Stomach (tissue), 9 donors: ENCODE measurements around the gene PODXL2. TPM values are rescaled to one million over a fixed set of nuclear protein-coding genes. Genes with fewer than 3 reads are reported as not detected.
A peak's percentile ranks its signal among the peaks of the same experiment; 100 is the strongest.

Experiments
- DNase-seq, 2 donors: peaks; one replicate each; pipeline versions ENCODE4 v3.0.0 to v3.0.0-alpha.2; 2013 to 2019
- H3K27ac ChIP-seq, 5 donors: fragments of 200-600 bp in 4 of 5; sonication (generic) in 4 of 5; one replicate each; pipeline ENCODE4 v1.5.1; 2013 to 2019; ENCODE audit warnings: mild to moderate bottlenecking in 1 of 5, moderate library complexity in 1 of 5
- H3K27me3 ChIP-seq, 3 donors: fragments of 200-600 bp; sonication (generic); one replicate each; pipeline ENCODE4 v1.5.1; 2017 to 2019; ENCODE audit warnings: mixed run types in 1 of 3
- H3K36me3 ChIP-seq, 4 donors: fragments of 200-600 bp; sonication (generic); 1 replicate in 3 of 4; 2 replicates in 1 of 4; pipeline ENCODE4 v1.5.1; 2016 to 2019
- H3K4me1 ChIP-seq, 4 donors: fragments of 200-600 bp; sonication (generic); one replicate each; pipeline ENCODE4 v1.5.1; 2016 to 2019
- H3K4me3 ChIP-seq, 4 donors: fragments of 200-600 bp; sonication (generic) in 3 of 4; one replicate each; pipeline ENCODE4 v1.5.1; 2016 to 2019; ENCODE audit warnings: mild to moderate bottlenecking in 1 of 4
- H3K9me3 ChIP-seq, 4 donors: fragments of 200-600 bp; sonication (generic); one replicate each; pipeline ENCODE4 v1.5.1; 2016 to 2019
- CTCF ChIP-seq, 7 experiments: fragments of 450-650 bp in 4 of 7; fragments of 200-600 bp in 3 of 7; sonication (generic) in 3 of 7; IDR thresholded peaks; one replicate each; pipeline ENCODE4 v1.5.1; 2016 to 2019; ENCODE audit warnings: antibody characterized with exemption in 7 of 7, control low read depth in 2 of 7, mild to moderate bottlenecking in 1 of 7
- EP300 ChIP-seq: sonication (generic); formaldehyde crosslinking; IDR thresholded peaks from one replicate; pipeline ENCODE4 v1.6.1; 2017; ENCODE audit warnings: antibody characterized with exemption
- POLR2A ChIP-seq, 4 donors: fragments of 450-650 bp; IDR thresholded peaks; one replicate each; pipeline ENCODE4 v1.6.1; 2016; ENCODE audit warnings: antibody characterized with exemption in 4 of 4, control low read depth in 2 of 4, mild to moderate bottlenecking in 1 of 4, moderate library complexity in 1 of 4
- POLR2AphosphoS5 ChIP-seq, 3 donors: sonication (generic); formaldehyde crosslinking; IDR thresholded peaks; one replicate each; pipeline ENCODE4 v1.6.1; 2016; ENCODE audit warnings: antibody characterized with exemption in 3 of 3
- WGBS, 5 donors: extraction: QIAGEN DNeasy Blood & Tissue Kit in 3 of 5; methylation state at CpG; one replicate each; pipeline versions ENCODE4 v1.1.5 to v1.1.7; 2013 to 2018; 5-methylcytosine and 5-hydroxymethylcytosine counted together
- intact Hi-C: fragments of 100-400 bp; cut with DNase I; formaldehyde crosslinking; loops from one replicate; pipeline ENCODE4 v1.15.1; 2023; ENCODE audit warnings: low total_unique reads
- polyA plus RNA-seq, 3 donors: library from polyadenylated mRNA; stranded (reverse); fragments of 200-250 nt; gene quantifications; one replicate each; pipeline ENCODE4 v1.2.3, GENCODE V29; 2013
- total RNA-seq, 5 donors: library from RNA; depleted of rRNA; stranded (reverse); fragments of >200 nt; gene quantifications; one replicate each; pipeline versions ENCODE4 v1.1.0 to v1.2.3, GENCODE V29; 2014 to 2016
- donor health status: healthy with polysubstance abuse.
- donor health status: Bipolar disorder and iron deficiency.
- donor health status: healthy.

PODXL2 gene
- total and polyA plus RNA-seq, 8 donors = 5.3 to 50.9 (median 12.1) TPM

DNA sequence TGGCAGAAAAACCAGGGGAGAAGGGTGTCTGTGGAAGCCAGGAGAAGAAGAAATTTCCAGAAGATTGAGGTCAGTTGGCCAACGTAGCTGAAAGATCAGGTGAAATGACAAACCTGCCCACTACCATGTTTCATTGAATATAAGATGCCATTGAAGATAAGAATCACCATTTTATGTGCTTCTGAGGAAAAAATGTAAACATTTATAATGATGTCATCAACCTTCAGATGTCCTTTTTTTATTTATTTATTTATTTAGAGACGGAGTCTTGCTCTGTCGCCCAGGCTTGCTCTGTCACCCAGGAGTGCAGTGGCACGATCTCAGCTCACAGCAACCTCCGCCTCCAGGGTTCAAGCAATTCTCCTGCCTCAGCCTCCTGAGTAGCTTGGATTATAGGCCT lies 4.9 kb upstream of the PODXL2 start:
- Histone ChIP-seq H3K9me3 (no peaks in the 10 kb centered on the region), H3K27me3 (peaks cover 0 to 4% (median 0%) of the 10 kb centered on the region in 3 donors), H3K36me3 (peaks cover 13 to 32% (median 29%) of the 10 kb centered on the region in 4 donors), H3K4me1 (peaks cover 0 to 6% (median 0%) of the 10 kb centered on the region in 4 donors), H3K4me3 (no peak overlapping the region), H3K27ac (no peak overlapping the region)
- intact Hi-C loops = no loop called here
- TF ChIP-seq EP300 = no peak
- TF ChIP-seq POLR2AphosphoS5 (IDR thresholded peaks at IDR 0.05) = no peak
- no peak for TF ChIP-seq CTCF (IDR thresholded peaks at IDR 0.05)
- WGBS, 5 donors = 75 to 91% (median 87%) methylated on average over 5 of the region's 5 CpGs
- DNase-seq = no peak

DNA sequence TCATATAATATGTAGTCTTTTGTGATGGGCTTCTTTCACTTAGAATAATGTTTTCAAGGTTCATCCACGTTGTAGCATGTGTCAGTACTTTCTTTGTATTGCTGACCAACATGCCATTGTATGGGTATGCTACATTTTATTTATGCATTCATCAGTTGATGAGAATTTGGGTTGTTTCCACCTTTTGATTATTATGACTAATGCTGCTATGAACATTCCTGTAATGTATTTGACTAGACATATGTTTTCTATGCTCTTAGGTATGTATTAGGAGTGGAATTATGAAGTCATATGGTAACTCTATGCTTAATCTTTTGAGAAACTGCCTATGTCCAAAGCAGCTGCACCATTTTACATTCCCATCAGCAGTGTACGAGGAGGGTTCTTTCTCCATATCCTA lies 3.2 kb upstream of the PODXL2 start:
- peaks cover 13 to 21% (median 15%) of the 10 kb centered on the region in 4 donors for H3K4me1 ChIP-seq
- H3K27me3 ChIP-seq = peaks cover 0 to 20% (median 0%) of the 10 kb centered on the region in 3 donors
- no peak overlapping the region for H3K27ac ChIP-seq
- 42 to 53% (median 49%) methylated on average over 2 of the region's 2 CpGs for WGBS, 5 donors
- peaks cover 11 to 18% (median 16%) of the 10 kb centered on the region in 4 donors for H3K36me3 ChIP-seq
- H3K9me3 ChIP-seq = no peaks in the 10 kb centered on the region
- H3K4me3 ChIP-seq = no peak overlapping the region
- no peak for TF ChIP-seq POLR2A (IDR thresholded peaks at IDR 0.05)
- TF ChIP-seq EP300 = no peak
- no peak for TF ChIP-seq POLR2AphosphoS5 (IDR thresholded peaks at IDR 0.05)
- intact Hi-C loops = no loop called here
- no peak for DNase-seq

DNA sequence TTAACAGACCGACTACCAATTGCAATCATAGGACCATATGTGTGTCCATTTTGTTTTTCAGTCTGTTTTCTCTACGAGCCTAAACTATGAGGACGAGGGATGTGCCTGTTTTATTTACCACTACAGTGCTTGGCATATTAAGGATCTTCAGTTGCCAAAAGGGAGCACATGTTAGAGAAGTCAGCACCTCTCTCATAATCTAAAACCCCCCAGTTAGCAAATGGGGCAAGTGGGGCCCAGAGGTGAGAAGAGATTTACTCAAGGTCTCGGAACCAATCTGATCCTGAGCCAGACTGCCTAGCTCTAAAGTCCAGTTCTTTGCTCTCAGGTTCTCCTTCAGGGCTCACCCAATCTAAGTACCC lies 578 bp upstream of the PODXL2 start:
- intact Hi-C loops = no loop called here

GRCh38 chr3:127629467-127630403 lies 750 bp downstream of the PODXL2 start:
- TF ChIP-seq CTCF (IDR thresholded peaks at IDR 0.05) (no peak), EP300 (no peak), POLR2A (IDR thresholded peaks at IDR 0.05) (no peak)
- 10 to 37% (median 12%) methylated on average over 29 to 65 of the region's 65 CpGs for WGBS, 5 donors
- Histone ChIP-seq H3K4me1 (peaks cover 13 to 22% (median 15%) of the 10 kb centered on the region in 4 donors), H3K4me3 (peak overlapping the region; percentile 53 to 75 (median 64)), H3K27me3 (peaks cover 0 to 20% (median 0%) of the 10 kb centered on the region in 3 donors), H3K9me3 (no peaks in the 10 kb centered on the region), H3K27ac (peak overlapping the region in 2 of 5 donors; percentile 7 to 25), H3K36me3 (no peaks in the 10 kb centered on the region)
- peak in 1 of 2 donors; percentile 67 for DNase-seq
- intact Hi-C loops = no loop called here

More for the DNA sequence above, 578 bp upstream of the PODXL2 start:
- peaks cover 13 to 22% (median 15%) of the 10 kb centered on the region in 4 donors for H3K4me1 ChIP-seq
- no peaks in the 10 kb centered on the region for H3K9me3 ChIP-seq
- DNase-seq = no peak
- no peak overlapping the region for H3K27ac ChIP-seq
- 70 to 76% (median 74%) methylated on average over 4 of the region's 4 CpGs for WGBS, 5 donors
- peaks cover 0 to 20% (median 0%) of the 10 kb centered on the region in 3 donors for H3K27me3 ChIP-seq
- TF ChIP-seq POLR2AphosphoS5 (IDR thresholded peaks at IDR 0.05) = no peak
- TF ChIP-seq CTCF (IDR thresholded peaks at IDR 0.05) = no peak
- no peak for TF ChIP-seq POLR2A (IDR thresholded peaks at IDR 0.05)
- no peak for TF ChIP-seq EP300
- H3K4me3 ChIP-seq = peak overlapping the region in 1 of 4 donors; percentile 75
- no peaks in the 10 kb centered on the region for H3K36me3 ChIP-seq
